HepG2 (cell line): Measurements from ENCODE around the gene TECTB. TPM values are rescaled to one million over a fixed set of nuclear protein-coding genes. Genes with fewer than 3 reads are reported as not detected.

ENCODE experiments used
- AHR ChIP-seq: IDR thresholded peaks from 2 replicates; pipeline ENCODE4 v1.6.1; 2018; ENCODE audit warnings: missing genetic modification reagents, missing compliant biosample characterization
- ARNT2 ChIP-seq: sonication (generic); formaldehyde crosslinking; IDR thresholded peaks from 2 replicates; pipeline ENCODE4 v1.8.0; 2022; ENCODE audit warnings: mild to moderate bottlenecking, low read depth, missing genetic modification reagents, moderate library complexity
- ASH2L ChIP-seq: fragments of 300-600, 200-600 bp; sonication (generic); IDR thresholded peaks from 2 replicates; pipeline ENCODE4 v1.7.0; 2017; ENCODE audit warnings: low read depth, mild to moderate bottlenecking, moderate library complexity, mixed read lengths, low read length; ENCODE audit not compliant: insufficient read length
- ATRX ChIP-seq: sonication (generic); formaldehyde crosslinking; IDR thresholded peaks from 2 replicates; pipeline ENCODE4 v1.4.0; 2020; ENCODE audit warnings: missing genetic modification reagents, borderline replicate concordance
- CEBPB ChIP-seq: IDR thresholded peaks from 2 replicates; pipeline ENCODE4 v1.6.1; 2011; ENCODE audit warnings: low read depth, low read length, improper control_type of control experiment, borderline replicate concordance
- EP300 ChIP-seq, 3 experiments: sonication (generic) in 1 of 3; formaldehyde crosslinking in 1 of 3; IDR thresholded peaks; 2 replicates each; pipeline versions ENCODE4 v1.5.1 to v1.6.1; 2011 to 2020; ENCODE audit warnings: low read depth in 2 of 3, low read length in 2 of 3, borderline replicate concordance in 1 of 3, improper control_type of control experiment in 1 of 3, mild to moderate bottlenecking in 1 of 3, missing genetic modification reagents in 1 of 3, moderate library complexity in 1 of 3
- HNF1A ChIP-seq, 2 experiments: sonication (generic) in 1 of 2; formaldehyde crosslinking in 1 of 2; IDR thresholded peaks; 2 replicates each; pipeline versions ENCODE4 v1.4.0 to v1.6.1; 2016 to 2020; ENCODE audit warnings: borderline replicate concordance in 1 of 2, low read depth in 1 of 2, mild to moderate bottlenecking in 1 of 2, missing genetic modification reagents in 1 of 2
- MEIS2 ChIP-seq: sonication (generic); formaldehyde crosslinking; IDR thresholded peaks from 2 replicates; pipeline ENCODE4 v1.9.0; 2021; ENCODE audit warnings: mild to moderate bottlenecking, missing genetic modification reagents
- NFIB ChIP-seq: sonication (generic); formaldehyde crosslinking; IDR thresholded peaks from 2 replicates; pipeline ENCODE4 v1.9.0; 2021; ENCODE audit warnings: missing genetic modification reagents, mild to moderate bottlenecking, borderline replicate concordance
- RBAK ChIP-seq: sonication (generic); formaldehyde crosslinking; IDR thresholded peaks from 2 replicates; pipeline ENCODE4 v1.5.1; 2020; ENCODE audit warnings: mild to moderate bottlenecking, missing genetic modification reagents
- REL ChIP-seq: sonication (generic); formaldehyde crosslinking; conservative IDR thresholded peaks from 2 replicates; pipeline ENCODE4 v1.8.0; 2022; ENCODE audit warnings: mild to moderate bottlenecking, missing genetic modification reagents, moderate library complexity
- SETDB1 ChIP-seq: sonication (generic); formaldehyde crosslinking; IDR thresholded peaks from 2 replicates; pipeline ENCODE4 v1.5.1; 2020; ENCODE audit warnings: missing genetic modification reagents, mild to moderate bottlenecking, borderline replicate concordance
- SIX4 ChIP-seq: sonication (generic); formaldehyde crosslinking; IDR thresholded peaks from 2 replicates; pipeline ENCODE4 v1.4.0; 2020; ENCODE audit warnings: missing genetic modification reagents
- SP2 ChIP-seq: sonication (generic); formaldehyde crosslinking; IDR thresholded peaks from 2 replicates; pipeline ENCODE4 v1.5.1; 2020; ENCODE audit warnings: mild to moderate bottlenecking, missing genetic modification reagents
- ZFYVE20 ChIP-seq: sonication (generic); formaldehyde crosslinking; IDR thresholded peaks from 2 replicates; pipeline ENCODE4 v1.8.0; 2023; ENCODE audit warnings: low read depth, mild to moderate bottlenecking, moderate library complexity, missing genetic modification reagents, borderline replicate concordance
- ZMYM4 ChIP-seq: sonication (generic); formaldehyde crosslinking; IDR thresholded peaks from 2 replicates; pipeline ENCODE4 v1.8.1; 2023; ENCODE audit warnings: mild to moderate bottlenecking, missing genetic modification reagents
- ZNF556 ChIP-seq: sonication (generic); formaldehyde crosslinking; IDR thresholded peaks from 2 replicates; pipeline ENCODE4 v1.4.0; 2020; ENCODE audit warnings: mild to moderate bottlenecking, missing genetic modification reagents, borderline replicate concordance
- ZNF75D ChIP-seq: sonication (generic); formaldehyde crosslinking; IDR thresholded peaks from 2 replicates; pipeline ENCODE4 v1.8.1; 2023; ENCODE audit warnings: missing genetic modification reagents, mild to moderate bottlenecking, borderline replicate concordance
- ZNF788 ChIP-seq: sonication (generic); formaldehyde crosslinking; IDR thresholded peaks from 2 replicates; pipeline ENCODE4 v1.5.0; 2020; ENCODE audit warnings: mild to moderate bottlenecking, missing genetic modification reagents, borderline replicate concordance
- polyA plus RNA-seq, 8 experiments: library from polyadenylated mRNA; depleted of rRNA in 3 of 8; stranded (reverse) in 7 of 8; unstranded in 1 of 8; fragments of >200 nt; fragmentation: Illumina TruSeq in 4 of 8; extraction: Trizol in 4 of 8; gene quantifications; 2 replicates each; pipeline versions ENCODE4 v1.2.1 to v1.2.3, GENCODE V29; 2011 to 2016; ENCODE audit warnings: low read depth in 4 of 8, missing spikeins in 1 of 8, mixed read lengths in 1 of 8; ENCODE audit not compliant: insufficient read depth in 1 of 8
- total RNA-seq, 5 experiments: library from RNA; depleted of rRNA; stranded (reverse); fragments of >200 nt; fragmentation: Illumina TruSeq; extraction: Trizol; gene quantifications; 2 replicates each; pipeline ENCODE4 v1.2.3, GENCODE V29; 2016; ENCODE audit warnings: low read depth in 1 of 5
- TF ChIP-seq, protein P1 (sequence below): sonication (generic); formaldehyde crosslinking; IDR thresholded peaks from 2 replicates; pipeline ENCODE4 v1.8.0; 2022; ENCODE audit warnings: mild to moderate bottlenecking, missing genetic modification reagents, borderline replicate concordance
- TF ChIP-seq, protein P2 (sequence below): sonication (generic); formaldehyde crosslinking; IDR thresholded peaks from 2 replicates; pipeline ENCODE4 v1.8.1; 2023; ENCODE audit warnings: missing genetic modification reagents, inconsistent platforms, borderline replicate concordance

Gene TECTB
- total and polyA plus RNA-seq, 2 of the 13 experiments (the other 11 are each of a cell fraction or from before 2014, with no cell fraction given): 0.78 to 1.8 TPM

- peak; percentile 94; the same call in 1 of the 2 replicates for TF ChIP-seq ZNF556 (CRISPR knock-in tag)
- peak; percentile 83; the same call in 1 of the 2 replicates for TF ChIP-seq AHR (CRISPR knock-in tag)
- peak; percentile 94 for TF ChIP-seq ASH2L
- no peak for TF ChIP-seq SETDB1 (CRISPR knock-in tag)
- TF ChIP-seq SP2 (CRISPR knock-in tag): no peak
- peak; percentile 94; the same call in 1 of the 2 replicates for TF ChIP-seq ZNF788 (CRISPR knock-in tag)
- no peak for TF ChIP-seq NFIB (CRISPR knock-in tag)
- peak; percentile 97 for TF ChIP-seq ZMYM4 (CRISPR knock-in tag)
- TF ChIP-seq ZFYVE20: no peak
- peak; percentile 60; the same call in 1 of the 2 replicates for TF ChIP-seq RBAK
- TF ChIP-seq REL (CRISPR knock-in tag): 0 out of 2 replicates have a peak, but pooled peaks have one; percentile 33
- TF ChIP-seq, protein P1, sequence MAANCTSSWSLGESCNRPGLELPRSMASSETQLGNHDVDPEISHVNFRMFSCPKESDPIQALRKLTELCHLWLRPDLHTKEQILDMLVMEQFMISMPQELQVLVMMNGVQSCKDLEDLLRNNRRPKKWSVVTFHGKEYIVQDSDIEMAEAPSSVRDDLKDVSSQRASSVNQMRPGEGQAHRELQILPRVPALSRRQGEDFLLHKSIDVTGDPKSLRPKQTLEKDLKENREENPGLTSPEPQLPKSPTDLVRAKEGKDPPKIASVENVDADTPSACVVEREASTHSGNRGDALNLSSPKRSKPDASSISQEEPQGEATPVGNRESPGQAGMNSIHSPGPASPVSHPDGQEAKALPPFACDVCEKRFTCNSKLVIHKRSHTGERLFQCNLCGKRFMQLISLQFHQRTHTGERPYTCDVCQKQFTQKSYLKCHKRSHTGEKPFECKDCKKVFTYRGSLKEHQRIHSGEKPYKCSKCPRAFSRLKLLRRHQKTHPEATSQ: peak; percentile 64; the same call in 1 of the 2 replicates
- TF ChIP-seq MEIS2 (CRISPR knock-in tag): peak; percentile 97
- peak; percentile 91 for TF ChIP-seq ARNT2 (CRISPR knock-in tag)
- peak; percentile 90 for TF ChIP-seq HNF1A (IDR thresholded peaks at IDR 0.05; ENCODE audit: low read depth)
- TF ChIP-seq HNF1A (CRISPR knock-in tag; IDR thresholded peaks at IDR 0.05; ENCODE audit: borderline replicate concordance): peak; percentile 98
- TF ChIP-seq SIX4 (CRISPR knock-in tag): peak; percentile 91; the same call in 1 of the 2 replicates
- no peak for TF ChIP-seq ZNF75D (CRISPR knock-in tag)
- TF ChIP-seq, protein P2, sequence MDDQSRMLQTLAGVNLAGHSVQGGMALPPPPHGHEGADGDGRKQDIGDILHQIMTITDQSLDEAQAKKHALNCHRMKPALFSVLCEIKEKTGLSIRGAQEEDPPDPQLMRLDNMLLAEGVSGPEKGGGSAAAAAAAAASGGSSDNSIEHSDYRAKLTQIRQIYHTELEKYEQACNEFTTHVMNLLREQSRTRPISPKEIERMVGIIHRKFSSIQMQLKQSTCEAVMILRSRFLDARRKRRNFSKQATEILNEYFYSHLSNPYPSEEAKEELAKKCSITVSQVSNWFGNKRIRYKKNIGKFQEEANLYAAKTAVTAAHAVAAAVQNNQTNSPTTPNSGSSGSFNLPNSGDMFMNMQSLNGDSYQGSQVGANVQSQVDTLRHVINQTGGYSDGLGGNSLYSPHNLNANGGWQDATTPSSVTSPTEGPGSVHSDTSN: no peak
- TF ChIP-seq ATRX (CRISPR knock-in tag): no peak
- peak; percentile 98 to 100 for TF ChIP-seq EP300 (IDR thresholded peaks at IDR 0.05; ENCODE audit: low read depth in 2 of 2, low read length in 2 of 2)
- peak; percentile 100 for TF ChIP-seq EP300 (CRISPR knock-in tag; IDR thresholded peaks at IDR 0.05; ENCODE audit: borderline replicate concordance)
- TF ChIP-seq CEBPB: peak; percentile 95
Observed at GRCh38 chr10:112261281-112261822, 21.8 kb upstream of the TECTB start (continued).
